Superior temporal gyrus (tissue), 1 donor: ENCODE measurements around the gene TMEM144.

ENCODE experiments used
- DNase-seq: peaks from one replicate; pipeline ENCODE4 v3.0.0-alpha.2; 2016; ENCODE audit errors: extremely low spot score

Gene TMEM144

GRCh38 chr4:158297866-158298265 lies 87.6 kb downstream of the TMEM144 start:
- no peak for DNase-seq

GRCh38 chr4:158299459-158300007 lies 89.2 kb downstream of the TMEM144 start:
- no peak for DNase-seq

GRCh38 chr4:158300012-158300411 lies 89.7 kb downstream of the TMEM144 start:
- DNase-seq, result no peak

GRCh38 chr4:158302076-158302866 lies 92.0 kb downstream of the TMEM144 start:
- DNase-seq, result no peak

GRCh38 chr4:158304694-158305093 lies 94.4 kb downstream of the TMEM144 start:
- DNase-seq, result no peak
